B cell (primary cell): ENCODE data around the gene FBXW9. TPM values are rescaled to one million over a fixed set of nuclear protein-coding genes. Genes with fewer than 3 reads are reported as not detected.

Source experiments
- ATAC-seq: fragments of 200-7000 bp; cut with Tn5 transposase; one replicate; pipeline ENCODE4 v1.10.0; 2021; ENCODE audit warnings: low read depth, mild to moderate bottlenecking, moderate number of reproducible peaks, moderate library complexity
- CTCF ChIA-PET: fragments of 350-600 bp; sonication (Branson Sonifier 250); formaldehyde crosslinking; loops from one replicate; lab custom pipeline; 2021; ENCODE audit warnings: antibody characterized with exemption, inconsistent platforms; lab: Charles Lee
- POLR2A ChIA-PET: fragments of 350-600 bp; sonication (Branson Sonifier 250); formaldehyde crosslinking; loops from one replicate; lab custom pipeline; 2021; ENCODE audit warnings: antibody characterized with exemption; lab: Charles Lee
- DNase-seq: peaks from one replicate; pipeline ENCODE4 v3.0.0; 2013
- H2AFZ ChIP-seq: 2 replicates; pipeline ENCODE4 v1.6.1; 2012; ENCODE audit warnings: mild to moderate bottlenecking, low read depth, low read length; ENCODE audit not compliant: insufficient read depth, poor library complexity, severe bottlenecking
- H3K27ac ChIP-seq, 2 donors: 1 replicate in 1 of 2; 2 replicates in 1 of 2; pipeline ENCODE4 v1.5.1; 2012 to 2013; ENCODE audit warnings: low read length in 2 of 2, mild to moderate bottlenecking in 2 of 2, moderate library complexity in 1 of 2
- H3K27me3 ChIP-seq, 4 experiments: fragments of 200-600 bp in 1 of 4; sonication (generic) in 1 of 4; replicated peaks in 1 of 4; 1 replicate in 2 of 4; 2 replicates in 2 of 4; pipeline versions ENCODE4 v1.6.1 to v1.7.0; 2013 to 2016; ENCODE audit warnings: low read length in 3 of 4, mild to moderate bottlenecking in 2 of 4, mixed read lengths in 1 of 4, moderate library complexity in 1 of 4; ENCODE audit not compliant: insufficient read depth in 4 of 4, control insufficient read depth in 3 of 4; ENCODE audit errors: control extremely low read depth in 1 of 4
- H3K36me3 ChIP-seq, 2 experiments: replicated peaks in 1 of 2; 1 replicate in 1 of 2; 2 replicates in 1 of 2; pipeline versions ENCODE4 v1.6.1 to v1.7.1; 2013; ENCODE audit warnings: low read length in 1 of 2; ENCODE audit not compliant: insufficient read depth in 2 of 2, control insufficient read depth in 1 of 2; ENCODE audit errors: control extremely low read depth in 1 of 2, extremely low read depth in 1 of 2
- H3K4me1 ChIP-seq, 2 donors: fragments of 200-600 bp in 1 of 2; sonication (generic) in 1 of 2; 1 replicate in 1 of 2; 2 replicates in 1 of 2; pipeline versions ENCODE4 v1.5.1 to v1.6.1; 2013 to 2017; ENCODE audit warnings: low read length in 2 of 2; ENCODE audit not compliant: control insufficient read depth in 2 of 2, insufficient read depth in 2 of 2
- H3K4me2 ChIP-seq: replicated peaks from 2 replicates; pipeline ENCODE3; 2012; ENCODE audit warnings: mild to moderate bottlenecking, low read depth, low read length; ENCODE audit not compliant: poor library complexity, severe bottlenecking
- H3K4me3 ChIP-seq, 5 experiments: fragments of 200-600 bp in 1 of 5; sonication (generic) in 1 of 5; 1 replicate in 3 of 5; 2 replicates in 2 of 5; pipeline versions ENCODE4 v1.5.1 to v1.7.0; 2011 to 2016; ENCODE audit warnings: low read length in 4 of 5, mild to moderate bottlenecking in 4 of 5, low read depth in 2 of 5, control low read depth in 1 of 5, moderate library complexity in 1 of 5; ENCODE audit not compliant: insufficient read depth in 1 of 5; ENCODE audit errors: control extremely low read depth in 1 of 5, extremely low read depth in 1 of 5
- H3K79me2 ChIP-seq: fragments of 200-600 bp; sonication (generic); one replicate; pipeline ENCODE4 v1.6.0; 2016; ENCODE audit warnings: low read length; ENCODE audit not compliant: control insufficient read depth, insufficient read depth
- H3K9ac ChIP-seq: fragments of 200-600 bp; sonication (generic); 2 replicates; pipeline ENCODE4 v1.6.1; 2017; ENCODE audit warnings: mild to moderate bottlenecking, low read length, moderate library complexity
- H3K9me3 ChIP-seq, 3 donors: one replicate each; pipeline versions ENCODE4 v1.6.1 to v1.7.1; 2013; ENCODE audit warnings: low read length in 2 of 3; ENCODE audit not compliant: control insufficient read depth in 2 of 3, insufficient read depth in 1 of 3; ENCODE audit errors: control extremely low read depth in 1 of 3
- H4K20me1 ChIP-seq: 2 replicates; pipeline ENCODE4 v1.6.0; 2012; ENCODE audit warnings: mild to moderate bottlenecking, low read length; ENCODE audit not compliant: insufficient read depth, control insufficient read depth, poor library complexity, severe bottlenecking
- H3K27ac Mint-ChIP-seq: one replicate; pipeline ENCODE4 v1.8.0; 2021; ENCODE audit warnings: mixed read lengths
- H3K27me3 Mint-ChIP-seq: one replicate; pipeline ENCODE4 v1.8.0; 2021; ENCODE audit warnings: mixed read lengths
- H3K4me1 Mint-ChIP-seq: one replicate; pipeline ENCODE4 v1.8.0; 2021; ENCODE audit warnings: mixed read lengths
- H3K4me3 Mint-ChIP-seq: one replicate; pipeline ENCODE4 v1.8.0; 2021; ENCODE audit warnings: mixed read lengths
- H3K9me3 Mint-ChIP-seq: one replicate; pipeline ENCODE4 v1.8.0; 2022; ENCODE audit warnings: mixed read lengths; ENCODE audit not compliant: insufficient read depth
- CTCF ChIP-seq: fragments of 200-600 bp; IDR thresholded peaks from one replicate; pipeline ENCODE4 v1.8.0; 2022; ENCODE audit warnings: antibody characterized with exemption, mild to moderate bottlenecking
- EZH2 ChIP-seq: IDR thresholded peaks from 2 replicates; pipeline ENCODE4 v1.6.1; 2012; ENCODE audit warnings: borderline replicate concordance, low read depth, mild to moderate bottlenecking, moderate library complexity, low read length; ENCODE audit not compliant: insufficient read depth, poor library complexity, severe bottlenecking
- WGBS: methylation state at CpG from one replicate; pipeline ENCODE4 v1.1.5; 2013; ENCODE audit warnings: missing lambda C conversion rate; ENCODE audit not compliant: insufficient coverage; 5-methylcytosine and 5-hydroxymethylcytosine counted together
- intact Hi-C: fragments of 100-400 bp; cut with micrococcal nuclease; formaldehyde crosslinking; loops from one replicate; pipeline ENCODE4 v1.10.0; 2022
- polyA plus RNA-seq: library from polyadenylated mRNA; depleted of rRNA; stranded (reverse); fragments of >200 nt; gene quantifications from 2 replicates; pipeline ENCODE4 v1.2.3, GENCODE V29; 2012
- total RNA-seq, 2 donors: library from RNA; stranded (reverse); fragments of 120-200 nt in 1 of 2; gene quantifications; 1 replicate in 1 of 2; 2 replicates in 1 of 2; pipeline versions ENCODE4 v1.2.3 to v1.2.4, GENCODE V29; 2013 to 2022

Gene FBXW9
- total and polyA plus RNA-seq, 2 donors (not counting 1 experiment from before 2014, with no cell fraction given): 4.7 TPM

- Mint-ChIP-seq H3K27me3 (no peaks in the 10 kb centered on the region), H3K4me3 (peak overlapping the region; percentile 98), H3K27ac (peak overlapping the region; percentile 97), H3K9me3 (no peaks in the 10 kb centered on the region), H3K4me1 (peaks cover 61% of the 10 kb centered on the region)
- Histone ChIP-seq H3K4me2 (peak overlapping the region; percentile 88), H3K36me3 (peaks cover 2 to 49% of the 10 kb centered on the region in 2 experiments), H4K20me1 (peaks cover 37% of the 10 kb centered on the region), H3K4me1 (peaks cover 32 to 53% of the 10 kb centered on the region in 2 donors), H3K79me2 (peaks cover 91% of the 10 kb centered on the region), H3K27ac (peak overlapping the region; percentile 95 to 99), H2AFZ (no peak overlapping the region), H3K9ac (peak overlapping the region; percentile 97), H3K9me3 (no peaks in the 10 kb centered on the region), H3K4me3 (peak overlapping the region; percentile 84 to 99 (median 94)), H3K27me3 (no peaks in the 10 kb centered on the region)
- DNase-seq: peak; percentile 92
- ChIA-PET CTCF (interaction anchor here (0.7 to 3.2 kb wide), 4 partner anchors 17 to 102 kb away, joined by 3 to 14 read pairs (median 8); partner anchors contain the start of gene DHPS), POLR2A (interaction anchor here (0.5 to 3.7 kb wide), 6 partner anchors 16 to 264 kb away, joined by 3 to 16 read pairs (median 4); partner anchors contain the start of genes ZNF490, ZNF564, ZNF791 and ZNF799)
- intact Hi-C loops: loop anchor here (1.0 to 5.0 kb wide), 5 partner anchors 25 to 223 kb away; partner anchors contain the start of genes FBXW9, TNPO2 and ZNF443
- WGBS: 2% methylated on average over 10 of the region's 10 CpGs
- TF ChIP-seq EZH2 (no peak), CTCF (no peak)
- peak; percentile 67 for ATAC-seq
These were observed 31.2 kb downstream of the FBXW9 start for GRCh38 chr19:12665281-12665573.
